Prostate gland (tissue), 2 donors: Measurements from ENCODE around the gene TBC1D2. TPM values are rescaled to one million over a fixed set of nuclear protein-coding genes. Genes with fewer than 3 reads are reported as not detected.

Source experiments
- DNase-seq: peaks from one replicate; pipeline ENCODE4 v3.0.0-alpha.2; 2019; ENCODE audit warnings: low spot score
- H3K27ac ChIP-seq, 2 donors: fragments of 200-600 bp; sonication (generic); 2 replicates each; pipeline ENCODE4 v1.5.1; 2017 to 2019
- H3K27me3 ChIP-seq: fragments of 200-600 bp; sonication (generic); replicated peaks from 2 replicates; pipeline ENCODE4 v1.5.1; 2019; ENCODE audit not compliant: insufficient read depth
- H3K36me3 ChIP-seq, 2 donors: fragments of 200-600 bp; sonication (generic); 1 replicate in 1 of 2; 2 replicates in 1 of 2; pipeline versions ENCODE4 v1.5.1 to v1.8.1; 2017 to 2019
- H3K4me1 ChIP-seq: fragments of 200-600 bp; sonication (generic); replicated peaks from 2 replicates; pipeline ENCODE4 v1.5.1; 2019
- H3K4me3 ChIP-seq, 2 donors: fragments of 200-600 bp; sonication (generic); 2 replicates each; pipeline ENCODE4 v1.5.1; 2017 to 2019
- H3K9me3 ChIP-seq: fragments of 200-600 bp; sonication (generic); 2 replicates; pipeline ENCODE4 v1.5.1; 2017
- POLR2A ChIP-seq: fragments of 450-650 bp; IDR thresholded peaks from one replicate; pipeline ENCODE4 v1.6.1; 2016; ENCODE audit warnings: antibody characterized with exemption, mild to moderate bottlenecking
- POLR2AphosphoS5 ChIP-seq: sonication (generic); formaldehyde crosslinking; IDR thresholded peaks from one replicate; pipeline ENCODE4 v1.6.1; 2017; ENCODE audit warnings: antibody characterized with exemption
- WGBS: methylation state at CpG from one replicate; pipeline ENCODE4 v1.1.5; 2018; 5-methylcytosine and 5-hydroxymethylcytosine counted together
- intact Hi-C: fragments of 100-400 bp; cut with DNase I; formaldehyde crosslinking; loops from one replicate; pipeline ENCODE4 v1.14.2; 2022
- total RNA-seq, 2 donors: library from RNA; depleted of rRNA; stranded (reverse); fragments of >200 nt; gene quantifications; one replicate each; pipeline ENCODE4 v1.1.0, GENCODE V29; 2016
- TF ChIP-seq, protein P1 (sequence below), 4 experiments: fragments of 200-600 bp in 2 of 4; fragments of 450-650 bp in 2 of 4; sonication (generic) in 2 of 4; IDR thresholded peaks; 1 replicate in 3 of 4; 2 replicates in 1 of 4; pipeline ENCODE4 v1.5.1; 2016 to 2019; ENCODE audit warnings: antibody characterized with exemption in 4 of 4, mild to moderate bottlenecking in 2 of 4, moderate library complexity in 2 of 4

TBC1D2 gene
- total RNA-seq, 2 donors from 2014 or later, result 18.4 to 18.8 TPM

GRCh38 chr9:98253565-98253964, 1.9 kb downstream of the TBC1D2 start:
- 74% methylated on average over 3 of the region's 3 CpGs for WGBS
- TF ChIP-seq, protein P1, sequence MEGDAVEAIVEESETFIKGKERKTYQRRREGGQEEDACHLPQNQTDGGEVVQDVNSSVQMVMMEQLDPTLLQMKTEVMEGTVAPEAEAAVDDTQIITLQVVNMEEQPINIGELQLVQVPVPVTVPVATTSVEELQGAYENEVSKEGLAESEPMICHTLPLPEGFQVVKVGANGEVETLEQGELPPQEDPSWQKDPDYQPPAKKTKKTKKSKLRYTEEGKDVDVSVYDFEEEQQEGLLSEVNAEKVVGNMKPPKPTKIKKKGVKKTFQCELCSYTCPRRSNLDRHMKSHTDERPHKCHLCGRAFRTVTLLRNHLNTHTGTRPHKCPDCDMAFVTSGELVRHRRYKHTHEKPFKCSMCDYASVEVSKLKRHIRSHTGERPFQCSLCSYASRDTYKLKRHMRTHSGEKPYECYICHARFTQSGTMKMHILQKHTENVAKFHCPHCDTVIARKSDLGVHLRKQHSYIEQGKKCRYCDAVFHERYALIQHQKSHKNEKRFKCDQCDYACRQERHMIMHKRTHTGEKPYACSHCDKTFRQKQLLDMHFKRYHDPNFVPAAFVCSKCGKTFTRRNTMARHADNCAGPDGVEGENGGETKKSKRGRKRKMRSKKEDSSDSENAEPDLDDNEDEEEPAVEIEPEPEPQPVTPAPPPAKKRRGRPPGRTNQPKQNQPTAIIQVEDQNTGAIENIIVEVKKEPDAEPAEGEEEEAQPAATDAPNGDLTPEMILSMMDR (IDR thresholded peaks at IDR 0.05), result no peak
- TF ChIP-seq POLR2AphosphoS5, result no peak
- peak; percentile 12 for TF ChIP-seq POLR2A
- H3K4me1 ChIP-seq, result peaks cover 9% of the 10 kb centered on the region
- H3K4me3 ChIP-seq, result no peak overlapping the region
- no peaks in the 10 kb centered on the region for H3K36me3 ChIP-seq
- intact Hi-C loops, result loop anchor here (5.0 kb wide), 1 partner anchor 36 kb away; no protein-coding TSS in a partner anchor
- peak overlapping the region; percentile 4 to 47 for H3K27ac ChIP-seq
- no peaks in the 10 kb centered on the region for H3K9me3 ChIP-seq
- DNase-seq, result no peak
- H3K27me3 ChIP-seq, result no peaks in the 10 kb centered on the region

DNA sequence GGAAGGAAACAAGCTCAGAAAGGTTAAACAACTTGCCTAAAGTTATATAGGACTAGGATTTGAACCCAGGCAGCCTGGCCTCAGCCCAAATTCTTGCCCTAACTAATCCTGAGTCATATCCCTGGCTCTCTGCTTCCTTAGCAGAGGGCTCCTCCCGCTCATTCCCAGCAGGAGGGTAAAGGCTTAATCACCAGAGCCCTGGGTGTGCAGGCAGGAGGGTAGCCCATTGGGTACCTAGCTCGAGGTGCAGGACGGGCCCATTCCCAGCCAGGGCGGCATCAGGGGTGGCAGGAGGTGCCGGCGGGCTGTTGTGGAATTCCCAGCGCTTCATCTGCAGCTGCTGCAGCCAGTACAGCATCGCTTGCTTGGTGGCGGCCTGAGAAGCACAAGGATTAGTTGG, 3.9 kb downstream of the TBC1D2 start:
- H3K27ac ChIP-seq, result no peak overlapping the region
- no peaks in the 10 kb centered on the region for H3K27me3 ChIP-seq
- DNase-seq, result no peak
- H3K4me1 ChIP-seq, result peaks cover 15% of the 10 kb centered on the region
- TF ChIP-seq POLR2AphosphoS5 (no peak), POLR2A (no peak)
- TF ChIP-seq, protein P1 (IDR thresholded peaks at IDR 0.05), result no peak
- no peak overlapping the region for H3K4me3 ChIP-seq
- WGBS, result 81% methylated on average over 9 of the region's 9 CpGs
- no peaks in the 10 kb centered on the region for H3K9me3 ChIP-seq
- no peaks in the 10 kb centered on the region for H3K36me3 ChIP-seq
- intact Hi-C loops, result loop anchor here (5.0 kb wide), 1 partner anchor 34 kb away; no protein-coding TSS in a partner anchor

DNA sequence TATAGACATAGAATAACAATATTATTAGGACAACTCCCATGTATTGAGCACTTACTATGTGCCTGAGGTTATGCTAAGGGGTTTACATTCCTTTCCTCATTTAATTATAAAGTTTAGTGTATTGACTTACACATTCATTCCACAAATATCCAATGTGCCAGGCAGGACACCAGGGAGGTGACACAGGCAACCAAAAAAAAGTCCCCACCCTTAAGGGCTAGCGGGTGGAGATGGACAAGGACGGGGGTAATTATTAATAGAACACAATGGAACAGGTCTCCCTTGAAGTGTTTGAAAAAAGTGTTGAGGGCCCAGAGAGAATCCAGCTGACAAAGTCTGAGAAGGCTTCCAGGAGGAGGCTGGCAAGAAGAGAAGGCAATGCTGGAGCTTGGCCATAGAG, 5.7 kb downstream of the TBC1D2 start:
- Histone ChIP-seq H3K4me1 (peaks cover 15% of the 10 kb centered on the region), H3K27me3 (no peaks in the 10 kb centered on the region), H3K4me3 (no peak overlapping the region), H3K27ac (peak overlapping the region; percentile 37 to 84), H3K9me3 (no peaks in the 10 kb centered on the region), H3K36me3 (no peaks in the 10 kb centered on the region)
- no peak for TF ChIP-seq POLR2AphosphoS5
- no peak for TF ChIP-seq POLR2A
- TF ChIP-seq, protein P1 (IDR thresholded peaks at IDR 0.05), result no peak
- WGBS, result 66% methylated on average over 2 of the region's 2 CpGs
- no peak for DNase-seq
- intact Hi-C loops, result loop anchor here (5.0 kb wide), 1 partner anchor 32 kb away; no protein-coding TSS in a partner anchor

DNA sequence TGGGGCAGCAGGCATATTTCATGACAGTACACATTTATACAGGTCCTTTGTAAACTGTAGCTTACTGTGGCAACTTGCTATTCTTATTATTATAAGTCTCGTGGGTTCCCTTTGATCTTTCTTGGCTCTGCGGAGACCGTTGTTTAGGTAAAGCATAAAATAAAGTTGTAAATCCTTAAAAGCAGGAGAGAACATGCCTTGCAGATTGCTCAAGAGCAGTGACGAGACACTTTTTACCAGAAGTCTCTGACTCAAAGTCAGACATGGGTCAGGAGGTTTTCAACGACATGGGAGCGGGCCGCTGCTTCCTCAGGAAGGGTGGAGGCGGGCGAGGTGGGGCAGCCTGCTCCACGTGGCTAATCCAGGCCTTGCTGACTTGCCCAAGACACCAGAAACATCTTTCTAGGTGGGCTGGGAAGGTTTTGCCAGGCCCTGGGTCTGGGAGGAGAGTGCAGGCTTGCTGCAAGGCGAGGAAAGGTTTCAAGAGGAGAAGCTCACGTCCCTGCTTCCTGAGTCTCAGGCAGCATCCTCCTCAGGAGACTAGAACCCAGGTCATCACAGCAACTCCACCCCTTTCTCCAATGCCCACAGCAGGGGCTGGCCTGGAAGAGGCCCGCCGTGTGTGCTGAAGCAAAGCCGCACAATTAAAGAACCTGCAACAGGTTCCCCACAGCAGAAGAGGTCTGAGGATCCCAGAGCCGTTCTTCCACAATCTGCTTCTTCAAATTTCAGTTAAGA, 6.5 kb downstream of the TBC1D2 start:
- peak; percentile 90 for DNase-seq
- intact Hi-C loops, result no loop called here
- Histone ChIP-seq H3K9me3 (no peaks in the 10 kb centered on the region), H3K27me3 (no peaks in the 10 kb centered on the region), H3K36me3 (no peaks in the 10 kb centered on the region), H3K27ac (peak overlapping the region; percentile 71 to 84), H3K4me1 (peaks cover 15% of the 10 kb centered on the region), H3K4me3 (no peak overlapping the region)
- 39% methylated on average over 16 of the region's 16 CpGs for WGBS
- TF ChIP-seq, protein P1 (IDR thresholded peaks at IDR 0.05), result no peak
- TF ChIP-seq POLR2A (peak; percentile 42), POLR2AphosphoS5 (peak; percentile 98)
